ENCODE results near the gene CD68. TPM values are rescaled to one million over a fixed set of nuclear protein-coding genes. Genes with fewer than 3 reads are reported as not detected.

CD68 gene
- total RNA-seq, 2 donors from 2014 or later: 37.7 to 56.6 TPM

GRCh38 chr17:7588553-7589203 is 9.2 kb downstream of the CD68 start:
- Histone ChIP-seq H3K9ac (ENCODE audit: low read depth in 2 of 2, low read length in 2 of 2) (peak overlapping the region in 1 of 2 donors; percentile 12), H3K9me3 (no peaks in the 10 kb centered on the region), H3K27ac (no peak overlapping the region), H3K36me3 (peaks cover 24% of the 10 kb centered on the region), H3K4me3 (peak overlapping the region; percentile 28), H3K27me3 (no peaks in the 10 kb centered on the region), H3K4me1 (peaks cover 3% of the 10 kb centered on the region)
- no peak for TF ChIP-seq CTCF (IDR thresholded peaks at IDR 0.05)
- DNase-seq: no peak
- intact Hi-C loops (cut with DNase I): loop anchor here (10.0 kb wide), 1 partner anchor 154 kb away; the partner anchor contains the start of genes FGF11 and TMEM102

GRCh38 chr17:7589204-7589868 is 9.9 kb downstream of the CD68 start:
- H3K4me3 ChIP-seq: peak overlapping the region; percentile 28
- intact Hi-C loops (cut with DNase I): loop anchor here (10.0 kb wide), 1 partner anchor 155 kb away; the partner anchor contains the start of genes FGF11 and TMEM102
- H3K36me3 ChIP-seq: peaks cover 31% of the 10 kb centered on the region
- TF ChIP-seq CTCF (IDR thresholded peaks at IDR 0.05): peak; percentile 73
- peaks cover 3% of the 10 kb centered on the region for H3K4me1 ChIP-seq
- no peak overlapping the region for H3K27ac ChIP-seq
- H3K9ac ChIP-seq (ENCODE audit: low read depth in 2 of 2, low read length in 2 of 2): peak overlapping the region in 1 of 2 donors; percentile 46
- no peaks in the 10 kb centered on the region for H3K9me3 ChIP-seq
- DNase-seq: peak; percentile 82
- H3K27me3 ChIP-seq: no peaks in the 10 kb centered on the region

DNA sequence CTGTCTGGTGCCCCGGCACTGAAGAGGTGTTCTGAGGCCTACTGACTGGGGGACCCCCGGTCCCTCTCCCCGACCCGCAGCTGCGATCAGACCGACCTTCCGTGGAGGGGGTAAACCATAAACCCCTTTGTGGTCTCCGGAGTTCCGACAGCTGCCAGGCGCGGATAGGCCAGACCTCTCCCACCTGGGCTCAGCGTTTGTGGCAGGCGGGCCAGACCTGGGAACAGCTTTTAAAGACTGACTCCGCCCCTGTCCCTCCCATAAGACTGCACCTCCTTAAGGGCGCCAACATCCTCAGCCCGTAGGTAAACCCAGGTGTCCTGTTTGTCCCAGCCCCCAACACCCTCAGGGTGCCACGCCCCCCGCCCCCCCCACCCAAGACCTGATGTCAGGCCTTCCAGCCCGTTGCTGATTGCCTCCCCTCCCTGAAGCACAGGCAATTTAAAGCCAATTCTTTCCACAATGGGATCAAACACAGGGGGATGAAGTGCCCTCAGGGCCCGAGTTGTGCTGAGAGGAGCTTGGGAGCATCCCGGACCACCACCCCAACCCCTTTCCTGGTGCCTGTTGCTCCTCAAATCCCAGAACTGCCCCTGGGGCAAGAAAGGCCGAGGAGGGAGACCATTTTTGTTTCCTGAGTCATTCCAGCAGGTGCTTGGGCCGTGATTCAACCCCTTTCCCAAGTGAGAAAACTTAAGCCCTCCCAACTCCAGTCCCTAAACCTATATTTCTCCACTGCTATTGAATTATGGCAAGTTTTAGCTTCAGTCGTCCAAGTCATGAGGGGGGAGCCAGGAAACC is 10.7 kb downstream of the CD68 start, which contains the start of gene SOX15:
Gene SOX15 (minus strand): TSS at position 204 of the 801 bp plus-strand sequence. CDS start 418 bp downstream, outside the sequence.
- intact Hi-C loops (cut with DNase I): loop anchor here (10.0 kb wide), 1 partner anchor 155 kb away; the partner anchor contains the start of genes FGF11 and TMEM102
- peak; percentile 42 for DNase-seq

DNA sequence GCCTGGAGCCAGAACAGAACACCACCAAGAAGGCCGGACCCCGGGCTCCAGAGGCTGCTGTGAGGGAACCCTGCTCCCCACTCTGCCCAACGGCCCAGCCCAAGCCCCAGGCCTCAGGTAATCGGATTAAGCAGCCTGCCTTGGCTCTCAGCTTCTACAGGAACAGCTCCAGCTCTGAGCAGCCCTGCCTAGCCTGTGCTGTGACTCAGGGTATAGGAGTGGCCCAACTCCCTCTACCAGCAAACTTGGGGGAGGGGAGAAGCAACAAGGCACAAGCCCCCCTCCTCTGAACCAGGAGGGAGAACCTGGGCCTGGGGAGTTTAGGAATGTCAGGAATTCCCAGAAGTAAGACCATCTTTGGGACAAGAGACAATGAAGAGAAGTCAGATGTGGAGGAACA is 11.3 kb downstream of the CD68 start:
- Histone ChIP-seq H3K9ac (ENCODE audit: low read depth in 2 of 2, low read length in 2 of 2) (no peak overlapping the region), H3K27me3 (no peaks in the 10 kb centered on the region), H3K36me3 (peaks cover 45% of the 10 kb centered on the region), H3K27ac (no peak overlapping the region), H3K9me3 (no peaks in the 10 kb centered on the region), H3K4me3 (no peak overlapping the region), H3K4me1 (peaks cover 3% of the 10 kb centered on the region)
- intact Hi-C loops (cut with DNase I): no loop called here
- no peak for DNase-seq
- no peak for TF ChIP-seq CTCF (IDR thresholded peaks at IDR 0.05)

More for the DNA sequence above, 10.7 kb downstream of the CD68 start, which contains the start of gene SOX15:
- Histone ChIP-seq H3K27ac (no peak within 1 kb of the TSS), H3K4me3 (peak within 1 kb of the TSS; percentile 28), H3K9me3 (no peaks in the 10 kb centered on the region), H3K9ac (ENCODE audit: low read depth in 2 of 2, low read length in 2 of 2) (peak within 1 kb of the TSS in 1 of 2 donors; percentile 46), H3K36me3 (peaks cover 38% of the 10 kb centered on the region), H3K27me3 (no peaks in the 10 kb centered on the region), H3K4me1 (peaks cover 3% of the 10 kb centered on the region)
- TF ChIP-seq CTCF (IDR thresholded peaks at IDR 0.05): no peak

DNA sequence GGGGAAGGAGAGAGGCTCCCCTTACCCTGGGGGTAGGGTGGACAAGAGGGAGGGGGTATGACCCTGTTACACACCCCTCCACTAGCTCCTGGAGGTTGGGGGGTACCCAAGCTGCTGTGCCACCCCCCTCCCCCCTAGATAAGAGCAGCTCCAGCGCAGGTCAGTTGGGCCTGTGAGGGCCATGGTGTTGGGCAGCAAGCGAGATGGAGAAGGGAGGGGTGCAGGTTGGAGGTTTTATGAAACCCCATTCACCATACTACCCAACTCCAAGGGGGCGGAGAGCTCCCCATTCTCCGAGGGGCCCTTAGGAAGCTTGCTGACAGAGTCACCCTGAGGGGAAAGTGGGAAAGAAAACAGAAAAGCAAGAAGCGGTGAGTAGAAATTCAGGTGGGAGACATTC is 12.2 kb downstream of the CD68 start:
- no peak for TF ChIP-seq CTCF (IDR thresholded peaks at IDR 0.05)
- no peaks in the 10 kb centered on the region for H3K27me3 ChIP-seq
- H3K9me3 ChIP-seq: no peaks in the 10 kb centered on the region
- H3K4me3 ChIP-seq: no peak overlapping the region
- peaks cover 47% of the 10 kb centered on the region for H3K36me3 ChIP-seq
- no peak overlapping the region for H3K27ac ChIP-seq
- H3K9ac ChIP-seq (ENCODE audit: low read depth in 2 of 2, low read length in 2 of 2): no peak overlapping the region
- no peak for DNase-seq
- intact Hi-C loops (cut with DNase I): no loop called here
- peaks cover 3% of the 10 kb centered on the region for H3K4me1 ChIP-seq
